GM10847 (cell line): ENCODE data around the gene DIS3L2.

Experiments
- POLR2A ChIP-seq: IDR thresholded peaks from 2 replicates; pipeline ENCODE4 v1.6.1; 2011; ENCODE audit not compliant: insufficient read length; ENCODE audit errors: extremely low read depth

The DIS3L2 gene

DNA sequence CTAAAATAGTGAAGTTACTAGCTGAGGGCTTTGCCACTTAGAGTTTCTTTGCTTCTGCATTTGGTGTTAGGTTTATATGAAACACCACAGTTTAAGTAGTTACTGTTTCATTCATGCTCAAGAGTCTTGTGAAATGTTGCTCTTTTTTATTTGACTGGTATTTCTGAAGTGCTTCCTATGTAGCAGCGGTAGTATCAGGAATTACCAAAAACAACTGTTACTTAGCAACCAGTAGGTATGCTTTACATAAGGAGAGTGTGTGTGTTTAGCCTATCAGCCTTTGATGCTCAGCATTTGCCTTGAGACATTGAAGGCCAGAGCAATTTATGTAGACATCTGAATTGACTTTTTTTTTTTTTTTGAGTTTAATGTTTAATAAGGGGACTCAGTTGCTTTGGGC lies 3.6 kb downstream of the DIS3L2 start:
- no peak for TF ChIP-seq POLR2A

DNA sequence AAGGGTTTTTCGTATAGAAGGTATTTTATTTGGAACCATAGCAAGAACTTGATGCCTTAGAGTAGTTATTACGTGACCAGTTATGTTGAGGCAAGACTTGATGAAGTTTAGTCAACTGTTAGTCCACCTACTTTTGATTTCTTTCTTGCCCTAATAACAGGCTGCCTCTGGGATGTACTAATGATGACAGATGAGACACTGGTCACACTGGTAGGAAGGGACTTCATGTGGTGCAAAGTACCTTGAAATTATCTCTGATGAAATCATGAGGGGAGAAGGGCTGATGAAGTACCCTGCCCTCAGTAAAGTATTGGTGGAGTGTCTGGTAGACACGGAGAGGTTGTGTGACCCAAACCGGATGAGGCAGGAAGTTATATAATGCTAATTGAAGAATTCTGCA lies 5.4 kb downstream of the DIS3L2 start:
- TF ChIP-seq POLR2A, result no peak

DNA sequence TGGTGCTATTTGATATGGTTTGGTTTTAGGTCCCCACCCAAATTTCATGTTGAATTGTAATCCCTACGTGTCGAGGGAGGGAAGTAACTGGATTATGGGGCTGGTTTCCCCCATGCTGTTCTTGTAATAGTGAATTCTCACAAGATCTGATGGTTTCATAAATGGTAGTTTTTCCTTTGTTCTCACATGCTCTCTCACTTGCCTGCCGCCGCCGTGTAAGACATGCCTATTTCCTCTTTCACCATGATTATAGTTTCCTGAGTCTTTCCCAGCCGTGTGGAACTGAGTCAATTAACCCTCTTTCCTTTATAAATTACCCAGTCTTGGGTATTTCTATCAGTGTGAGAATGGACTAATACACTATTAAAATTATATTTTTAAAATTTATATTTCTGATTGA lies 7.3 kb downstream of the DIS3L2 start:
- TF ChIP-seq POLR2A, result no peak

DNA sequence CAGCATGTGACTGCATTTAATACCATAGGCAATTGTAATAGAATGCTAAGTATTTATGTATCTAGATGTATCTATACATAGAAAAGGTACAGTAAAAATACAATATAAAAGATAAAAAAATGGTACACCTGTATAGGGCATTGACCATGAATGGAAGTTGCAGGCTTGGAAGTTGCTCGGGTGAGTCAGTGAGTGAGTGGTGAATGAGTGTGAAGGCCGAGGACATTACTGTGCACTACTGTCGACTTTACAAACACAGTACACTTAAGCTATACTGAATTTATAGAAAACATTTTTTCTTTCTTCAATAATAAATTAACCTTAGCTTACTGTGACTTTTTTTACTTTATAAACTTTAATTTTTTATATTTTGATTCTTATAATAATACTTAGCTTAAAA lies 8.9 kb downstream of the DIS3L2 start:
- no peak for TF ChIP-seq POLR2A

DNA sequence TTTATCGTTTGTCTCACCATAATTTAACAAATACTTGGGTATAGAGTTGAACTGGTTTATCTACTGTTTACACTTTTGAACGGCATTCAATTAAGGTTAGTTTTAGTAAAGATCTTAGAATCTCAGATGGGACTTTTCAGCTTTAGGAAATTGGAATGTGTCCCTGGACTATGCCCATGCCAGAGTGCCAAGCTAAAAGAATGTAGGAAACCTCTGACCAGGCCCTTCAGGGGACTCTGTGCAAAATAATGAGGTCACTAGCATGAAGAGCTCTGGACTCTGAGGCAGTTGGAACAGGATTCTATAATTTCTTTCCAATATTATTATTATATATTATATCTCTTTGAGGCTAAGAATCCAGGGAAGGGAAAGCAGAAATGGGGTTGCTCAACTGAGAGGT lies 13.5 kb downstream of the DIS3L2 start:
- no peak for TF ChIP-seq POLR2A

DNA sequence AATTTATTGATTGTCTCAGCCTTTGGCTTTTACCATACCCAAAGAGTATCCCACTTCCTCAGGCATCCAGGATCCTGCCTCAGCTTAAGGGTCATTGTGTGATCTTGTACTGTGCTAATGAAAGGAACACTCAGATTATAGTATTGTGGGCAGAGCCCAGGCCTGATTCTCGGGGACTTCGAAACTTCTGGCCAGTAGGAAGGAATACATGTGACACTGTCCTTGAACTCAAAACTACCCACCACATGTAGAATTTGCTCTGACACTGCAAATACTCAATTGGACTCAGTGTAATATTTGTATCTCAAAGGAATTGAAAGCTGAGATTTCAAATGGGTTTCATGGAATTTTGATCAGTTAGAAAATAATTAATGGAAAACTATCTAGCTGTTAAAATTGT lies 15.9 kb downstream of the DIS3L2 start:
- TF ChIP-seq POLR2A, result no peak

DNA sequence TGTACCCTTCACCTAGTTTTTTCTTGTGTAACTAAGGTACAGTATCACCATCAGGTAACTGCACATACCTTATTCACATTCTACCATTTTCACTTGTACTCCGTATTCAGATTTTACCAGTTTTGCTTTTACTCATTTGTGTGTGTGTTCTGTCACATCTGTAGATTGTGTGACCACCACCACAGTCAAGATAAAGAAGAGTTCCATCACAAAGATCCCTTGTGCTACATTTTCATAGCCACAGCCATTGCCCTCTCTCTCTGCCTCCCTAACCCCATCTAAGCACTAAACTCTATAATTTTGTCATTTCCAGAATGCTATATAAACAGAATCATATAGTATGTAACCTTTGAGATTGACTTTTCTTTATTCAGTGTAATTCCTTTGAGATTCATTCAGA lies 23.5 kb downstream of the DIS3L2 start:
- TF ChIP-seq POLR2A, result no peak

DNA sequence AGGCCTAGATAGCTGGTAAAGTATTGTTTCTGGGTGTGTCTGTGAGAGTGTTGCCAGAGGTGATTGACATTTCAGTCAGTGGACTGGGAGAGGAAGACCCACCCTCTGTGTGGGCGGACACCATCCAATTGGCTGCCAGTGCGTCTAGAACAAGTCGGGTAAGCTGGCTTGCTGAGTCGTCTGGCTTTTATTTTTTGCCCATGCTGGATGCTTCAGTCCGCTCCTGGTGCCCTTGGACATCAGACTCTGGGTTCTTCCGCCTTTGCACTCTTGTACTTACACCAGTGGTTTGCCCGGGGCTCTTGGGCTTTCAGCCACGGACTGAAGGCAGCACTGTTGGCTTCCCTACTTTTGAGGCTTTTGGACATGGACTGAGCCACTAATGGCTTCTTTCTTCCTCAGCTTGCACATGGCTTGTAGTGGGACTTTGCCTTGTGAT lies 24.3 kb downstream of the DIS3L2 start:
- no peak for TF ChIP-seq POLR2A

DNA sequence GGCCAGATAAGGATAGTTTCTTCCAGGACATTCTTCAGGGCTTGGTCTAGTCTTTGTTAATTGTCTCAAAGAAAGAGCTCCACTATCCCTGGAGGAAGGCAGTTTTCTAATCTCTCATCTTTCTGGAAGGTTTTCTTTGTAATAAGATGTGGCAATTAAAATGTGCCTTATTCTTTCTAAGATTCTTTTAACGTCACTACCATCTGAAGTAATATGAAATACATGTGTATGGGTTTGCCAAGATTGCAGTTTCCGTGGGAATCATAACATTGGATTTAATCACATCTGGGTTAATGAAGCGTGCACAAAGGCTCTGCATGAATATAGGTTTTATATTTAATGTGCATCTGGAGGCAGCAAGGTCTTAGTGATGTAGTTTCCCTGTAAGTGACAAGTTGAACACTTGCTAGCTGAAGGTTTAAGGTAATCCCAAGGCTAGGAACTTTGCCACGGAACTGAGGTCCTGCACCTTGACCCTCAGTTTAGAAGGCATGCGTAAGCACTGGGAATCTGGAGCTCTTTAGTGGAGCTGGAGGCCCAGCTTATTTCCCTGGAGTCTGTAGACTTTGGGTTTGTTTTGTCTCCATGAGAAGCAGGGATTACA lies 25.7 kb downstream of the DIS3L2 start:
- no peak for TF ChIP-seq POLR2A

DNA sequence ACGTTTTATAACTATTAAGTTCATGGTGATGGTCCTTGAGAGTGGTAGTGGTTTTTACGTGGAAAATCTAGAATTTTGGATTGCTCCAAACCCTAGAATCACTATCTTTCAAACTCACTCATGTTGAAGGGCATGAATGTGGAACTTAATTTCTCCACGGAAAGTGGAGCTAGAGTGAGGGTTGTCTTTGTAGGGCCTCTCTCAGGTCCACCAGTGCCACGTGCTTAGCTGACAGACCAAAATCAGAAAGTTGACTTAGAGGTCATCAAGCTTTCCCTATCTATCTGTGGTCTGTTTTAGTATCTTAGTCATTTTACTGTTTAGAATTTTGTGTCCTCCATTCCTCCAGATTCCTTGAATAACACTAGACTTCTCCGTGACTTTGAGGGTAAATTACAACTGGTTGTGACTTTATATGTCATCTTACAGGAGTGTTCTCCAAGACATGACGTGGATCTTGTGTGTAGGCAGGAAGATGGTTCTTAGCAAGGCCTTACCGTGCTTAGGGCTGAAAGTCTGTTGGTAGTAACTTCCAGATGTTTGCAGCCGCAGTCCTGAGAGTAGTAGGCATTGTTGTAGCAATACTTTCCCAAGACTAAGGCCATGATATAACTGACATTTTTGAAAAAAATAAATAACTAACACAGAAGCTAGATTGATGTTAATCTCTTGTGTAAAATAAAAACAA lies 26.8 kb downstream of the DIS3L2 start:
- no peak for TF ChIP-seq POLR2A

DNA sequence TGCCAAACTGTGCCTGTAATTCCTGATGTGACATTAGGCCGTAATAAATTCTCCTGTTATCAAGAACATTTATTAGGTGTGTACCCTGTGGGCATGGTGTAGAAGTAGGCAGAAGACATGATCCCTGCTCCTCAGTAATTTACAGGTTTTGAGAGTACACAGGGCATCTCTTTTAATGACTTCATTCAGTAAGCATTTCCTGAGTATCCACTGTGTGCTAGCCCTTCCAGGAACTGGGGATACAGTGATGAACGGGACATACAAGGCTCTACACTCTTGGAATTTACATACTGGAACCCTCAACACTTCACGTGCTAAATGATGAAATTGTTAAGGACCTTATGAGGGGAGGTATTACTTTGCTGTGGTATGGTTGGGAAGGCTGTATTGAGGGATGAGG lies 30.2 kb downstream of the DIS3L2 start:
- no peak for TF ChIP-seq POLR2A

DNA sequence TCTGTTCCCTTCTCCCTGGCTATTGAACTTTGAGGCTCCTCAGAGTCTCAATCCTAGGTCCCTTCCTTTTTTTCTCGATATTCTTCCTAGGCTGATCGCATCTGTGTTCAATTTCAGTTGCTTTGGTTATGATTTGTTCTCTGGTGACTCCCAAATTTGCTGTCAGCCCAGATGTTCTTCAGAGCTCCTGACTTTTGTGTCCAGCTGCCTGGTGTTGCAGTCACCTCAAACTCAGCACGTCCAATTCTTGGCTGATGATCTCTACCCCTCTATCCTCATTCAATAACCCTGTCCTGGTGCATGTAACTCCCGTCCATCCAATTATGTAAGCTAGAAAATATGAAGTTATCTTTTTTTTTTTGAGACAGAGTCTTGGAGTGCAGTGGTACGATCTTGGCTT lies 31.4 kb downstream of the DIS3L2 start:
- TF ChIP-seq POLR2A, result no peak

DNA sequence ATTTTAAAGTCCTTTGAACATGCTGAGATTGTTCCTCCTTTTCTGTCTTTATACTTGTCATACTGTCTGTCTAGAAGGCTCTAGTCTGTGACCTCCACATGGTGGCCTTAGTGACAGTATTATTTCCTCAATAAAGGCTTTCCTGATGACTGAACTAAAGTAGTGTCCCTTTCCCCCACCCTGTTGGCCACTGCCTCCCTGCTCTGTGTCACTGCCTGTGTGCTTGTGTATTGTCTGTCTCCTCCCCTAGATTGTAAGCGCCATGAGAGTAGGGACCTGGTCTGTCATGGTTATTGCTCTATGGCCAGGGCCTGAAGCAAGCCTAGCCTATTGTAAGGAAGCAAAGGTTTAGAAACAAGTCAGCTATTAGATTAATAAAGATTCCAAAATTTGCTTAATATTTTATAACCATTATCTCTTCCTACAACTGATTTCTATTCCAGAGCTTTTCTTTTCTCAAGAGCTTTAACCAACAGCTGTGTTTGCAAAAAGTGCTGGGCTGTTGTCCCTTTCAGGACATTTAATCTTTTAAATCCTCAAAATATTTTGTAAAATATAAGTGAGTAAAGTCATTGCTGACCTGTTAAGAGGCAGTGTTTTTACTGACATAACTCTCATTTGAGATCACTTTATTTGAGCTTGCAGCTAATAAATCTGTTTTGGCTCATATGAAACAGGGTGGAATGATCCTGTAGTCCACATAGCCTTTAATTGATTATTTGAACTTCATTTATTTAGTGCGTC lies 35.5 kb downstream of the DIS3L2 start:
- no peak for TF ChIP-seq POLR2A

DNA sequence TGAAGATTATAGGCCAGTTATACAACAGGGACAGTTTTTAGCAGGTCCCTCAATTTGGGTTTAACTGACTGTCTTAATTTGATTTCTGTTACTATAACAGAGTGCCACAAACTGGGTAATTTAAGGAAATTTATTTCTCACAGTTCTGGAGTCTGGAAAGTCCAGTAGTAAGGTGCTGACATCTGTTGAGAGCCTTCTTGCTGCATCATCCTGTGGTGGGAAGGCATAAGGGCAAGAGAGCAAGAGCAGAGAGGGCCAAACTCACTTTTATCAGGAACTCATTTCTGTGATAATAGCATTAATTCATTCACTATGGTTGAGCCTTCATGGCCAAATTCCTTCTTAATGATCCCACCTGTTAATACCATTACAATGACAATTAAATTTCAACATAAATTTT lies 36.5 kb downstream of the DIS3L2 start:
- TF ChIP-seq POLR2A, result no peak

DNA sequence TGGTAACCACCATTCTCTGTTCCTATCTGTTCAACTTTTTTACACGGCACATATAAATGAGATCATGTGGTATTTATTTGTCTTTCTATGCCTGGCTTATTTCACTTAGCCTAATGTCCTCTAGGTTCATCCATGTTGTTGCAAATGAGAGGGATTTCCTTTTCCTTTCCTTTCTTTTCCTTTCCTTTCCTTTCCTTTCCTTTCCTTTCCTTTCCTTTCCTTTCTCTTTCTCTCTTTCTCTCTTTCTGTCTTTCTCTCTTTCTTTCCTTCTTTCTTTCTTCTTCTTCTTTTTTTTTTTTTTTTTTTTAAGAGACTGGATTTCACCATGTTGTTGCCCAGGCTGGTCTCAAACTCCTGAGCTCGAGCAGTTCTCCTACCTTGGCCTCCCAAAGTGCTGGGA lies 38.9 kb downstream of the DIS3L2 start:
- no peak for TF ChIP-seq POLR2A

DNA sequence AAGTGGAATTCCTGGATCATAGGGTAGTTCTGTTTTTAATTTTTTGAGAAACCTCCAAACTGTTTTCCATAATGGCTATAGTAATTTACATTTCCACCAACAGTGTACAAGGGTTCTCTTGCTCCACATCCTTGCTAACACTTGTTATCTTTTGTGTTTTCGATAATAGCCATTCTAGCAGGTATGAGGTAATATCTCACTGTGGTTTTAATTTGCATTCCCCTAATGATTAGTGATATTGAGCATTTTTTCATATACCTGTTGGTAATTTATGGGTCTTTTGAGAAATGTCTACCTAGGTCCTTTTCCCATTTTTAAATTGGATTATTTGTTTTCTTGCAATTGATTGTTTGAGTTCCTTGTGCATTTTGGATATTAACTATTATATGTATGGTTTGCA lies 39.6 kb downstream of the DIS3L2 start:
- TF ChIP-seq POLR2A, result no peak
